Measurements from ENCODE around the gene IL15. TPM values are rescaled to one million over a fixed set of nuclear protein-coding genes. Genes with fewer than 3 reads are reported as not detected.

IL15 gene
- polyA plus RNA-seq, 1 experiment: 5.5 TPM

- H3K27me3 ChIP-seq (ENCODE audit: control insufficient read depth, insufficient read depth, low read length): no peaks in the 10 kb centered on the region
- TF ChIP-seq, protein P1, sequence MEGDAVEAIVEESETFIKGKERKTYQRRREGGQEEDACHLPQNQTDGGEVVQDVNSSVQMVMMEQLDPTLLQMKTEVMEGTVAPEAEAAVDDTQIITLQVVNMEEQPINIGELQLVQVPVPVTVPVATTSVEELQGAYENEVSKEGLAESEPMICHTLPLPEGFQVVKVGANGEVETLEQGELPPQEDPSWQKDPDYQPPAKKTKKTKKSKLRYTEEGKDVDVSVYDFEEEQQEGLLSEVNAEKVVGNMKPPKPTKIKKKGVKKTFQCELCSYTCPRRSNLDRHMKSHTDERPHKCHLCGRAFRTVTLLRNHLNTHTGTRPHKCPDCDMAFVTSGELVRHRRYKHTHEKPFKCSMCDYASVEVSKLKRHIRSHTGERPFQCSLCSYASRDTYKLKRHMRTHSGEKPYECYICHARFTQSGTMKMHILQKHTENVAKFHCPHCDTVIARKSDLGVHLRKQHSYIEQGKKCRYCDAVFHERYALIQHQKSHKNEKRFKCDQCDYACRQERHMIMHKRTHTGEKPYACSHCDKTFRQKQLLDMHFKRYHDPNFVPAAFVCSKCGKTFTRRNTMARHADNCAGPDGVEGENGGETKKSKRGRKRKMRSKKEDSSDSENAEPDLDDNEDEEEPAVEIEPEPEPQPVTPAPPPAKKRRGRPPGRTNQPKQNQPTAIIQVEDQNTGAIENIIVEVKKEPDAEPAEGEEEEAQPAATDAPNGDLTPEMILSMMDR (IDR thresholded peaks at IDR 0.05; ENCODE audit: insufficient read depth, low read depth, low read length): no peak
- DNase-seq (ENCODE audit: low read depth): no peak
- POLR2A ChIA-PET: no interaction called here
- no peaks in the 10 kb centered on the region; the same call in 1 of the 2 replicates for H3K36me3 ChIP-seq (ENCODE audit: control insufficient read depth, insufficient read depth, low read length)
- CTCF ChIA-PET: no interaction called here
- H3K4me3 ChIP-seq (ENCODE audit: low read depth, low read length): no peak overlapping the region
These were observed 84.8 kb downstream of the IL15 start for GRCh38 chr4:141721174-141721573.

GRCh38 chr4:141724646-141725045 lies 88.3 kb downstream of the IL15 start:
- TF ChIP-seq, protein P1 (IDR thresholded peaks at IDR 0.05; ENCODE audit: insufficient read depth, low read depth, low read length): no peak
- Histone ChIP-seq H3K4me3 (ENCODE audit: low read depth, low read length) (no peak overlapping the region), H3K36me3 (ENCODE audit: control insufficient read depth, insufficient read depth, low read length) (no peaks in the 10 kb centered on the region; the same call in 1 of the 2 replicates), H3K27me3 (ENCODE audit: control insufficient read depth, insufficient read depth, low read length) (no peaks in the 10 kb centered on the region)
- ChIA-PET CTCF (no interaction called here), POLR2A (no interaction called here)
- DNase-seq (ENCODE audit: low read depth): no peak

- no peak for DNase-seq (ENCODE audit: low read depth)
- ChIA-PET POLR2A (no interaction called here), CTCF (no interaction called here)
- H3K4me3 ChIP-seq (ENCODE audit: low read depth, low read length): no peak overlapping the region
- peaks cover 2% of the 10 kb centered on the region for H3K36me3 ChIP-seq (ENCODE audit: control insufficient read depth, insufficient read depth, low read length)
- no peaks in the 10 kb centered on the region for H3K27me3 ChIP-seq (ENCODE audit: control insufficient read depth, insufficient read depth, low read length)
- TF ChIP-seq, protein P1 (IDR thresholded peaks at IDR 0.05; ENCODE audit: insufficient read depth, low read depth, low read length): no peak
These were observed 91.0 kb downstream of the IL15 start for GRCh38 chr4:141727420-141727819.

GRCh38 chr4:141730805-141731204 lies 94.4 kb downstream of the IL15 start:
- Histone ChIP-seq H3K4me3 (ENCODE audit: low read depth, low read length) (no peak overlapping the region), H3K27me3 (ENCODE audit: control insufficient read depth, insufficient read depth, low read length) (no peaks in the 10 kb centered on the region), H3K36me3 (ENCODE audit: control insufficient read depth, insufficient read depth, low read length) (peaks cover 2% of the 10 kb centered on the region)
- TF ChIP-seq, protein P1 (IDR thresholded peaks at IDR 0.05; ENCODE audit: insufficient read depth, low read depth, low read length): no peak
- CTCF ChIA-PET: no interaction called here
- POLR2A ChIA-PET: no interaction called here
- DNase-seq (ENCODE audit: low read depth): no peak

GRCh38 chr4:141731481-141731880 lies 95.1 kb downstream of the IL15 start:
- TF ChIP-seq, protein P1 (IDR thresholded peaks at IDR 0.05; ENCODE audit: insufficient read depth, low read depth, low read length): no peak
- DNase-seq (ENCODE audit: low read depth): no peak
- Histone ChIP-seq H3K36me3 (ENCODE audit: control insufficient read depth, insufficient read depth, low read length) (peaks cover 2% of the 10 kb centered on the region), H3K4me3 (ENCODE audit: low read depth, low read length) (no peak overlapping the region), H3K27me3 (ENCODE audit: control insufficient read depth, insufficient read depth, low read length) (no peaks in the 10 kb centered on the region)
- ChIA-PET CTCF (no interaction called here), POLR2A (no interaction called here)
